H9 (cell line): ENCODE results near the gene INTS7. TPM values are rescaled to one million over a fixed set of nuclear protein-coding genes. Genes with fewer than 3 reads are reported as not detected.

ENCODE experiments used
- DNase-seq: peaks from one replicate; pipeline ENCODE4 v3.0.0-alpha.2; 2017
- H2AFZ ChIP-seq: one replicate; pipeline ENCODE4 v1.6.1; 2013; ENCODE audit warnings: mild to moderate bottlenecking, low read length, control low read depth, moderate library complexity
- H2AK5ac ChIP-seq: 2 replicates; pipeline ENCODE4 v1.6.1; 2013; ENCODE audit warnings: low read length, control low read depth, mixed read lengths; ENCODE audit not compliant: insufficient read length
- H2BK120ac ChIP-seq: one replicate; pipeline ENCODE4 v1.6.1; 2013; ENCODE audit warnings: low read depth, mild to moderate bottlenecking, low read length, control low read depth, inconsistent platforms; ENCODE audit not compliant: poor library complexity, severe bottlenecking
- H2BK12ac ChIP-seq: 2 replicates; pipeline ENCODE4 v1.6.1; 2013; ENCODE audit warnings: low read length, control low read depth, mixed read lengths, low read depth; ENCODE audit not compliant: insufficient read length
- H2BK15ac ChIP-seq: 2 replicates; pipeline ENCODE4 v1.6.1; 2013; ENCODE audit warnings: low read depth, low read length, control low read depth
- H2BK20ac ChIP-seq: one replicate; pipeline ENCODE4 v1.6.1; 2013; ENCODE audit warnings: low read depth, mild to moderate bottlenecking, low read length, control low read depth, inconsistent platforms; ENCODE audit not compliant: poor library complexity, severe bottlenecking
- H2BK5ac ChIP-seq: 2 replicates; pipeline ENCODE4 v1.6.1; 2013; ENCODE audit warnings: low read length, control low read depth, mixed read lengths; ENCODE audit not compliant: insufficient read length
- H3K14ac ChIP-seq: 2 replicates; pipeline ENCODE4 v1.6.1; 2013; ENCODE audit warnings: low read length, control low read depth; ENCODE audit not compliant: insufficient read depth
- H3K18ac ChIP-seq: 2 replicates; pipeline ENCODE4 v1.6.1; 2013; ENCODE audit warnings: low read depth, mild to moderate bottlenecking, mixed read lengths, low read length, control low read depth; ENCODE audit not compliant: insufficient read length
- H3K23ac ChIP-seq: 2 replicates; pipeline ENCODE4 v1.6.1; 2013; ENCODE audit warnings: low read length, control low read depth, mixed read lengths, low read depth; ENCODE audit not compliant: insufficient read length
- H3K23me2 ChIP-seq: 2 replicates; pipeline ENCODE4 v1.6.1; 2013; ENCODE audit warnings: low read depth, mild to moderate bottlenecking, mixed read lengths, low read length, control low read depth; ENCODE audit not compliant: insufficient read length, poor library complexity, severe bottlenecking
- H3K27ac ChIP-seq: 2 replicates; pipeline ENCODE4 v1.5.1; 2013; ENCODE audit warnings: low read length, control low read depth, mixed read lengths, low read depth; ENCODE audit not compliant: insufficient read length
- H3K27me3 ChIP-seq: 2 replicates; pipeline ENCODE4 v1.6.1; 2013; ENCODE audit warnings: low read length, control low read depth, inconsistent platforms; ENCODE audit not compliant: insufficient read depth
- H3K4ac ChIP-seq: 2 replicates; pipeline ENCODE4 v1.6.1; 2013; ENCODE audit warnings: low read depth, mild to moderate bottlenecking, control low read depth, inconsistent platforms, low read length, moderate library complexity
- H3K4me1 ChIP-seq: 2 replicates; pipeline ENCODE4 v1.6.1; 2013; ENCODE audit warnings: low read length, control low read depth, inconsistent platforms; ENCODE audit not compliant: insufficient read depth
- H3K4me2 ChIP-seq: 2 replicates; pipeline ENCODE4 v1.6.1; 2013; ENCODE audit warnings: low read length, control low read depth, mixed read lengths; ENCODE audit not compliant: insufficient read length, insufficient read depth
- H3K56ac ChIP-seq: 2 replicates; pipeline ENCODE4 v1.6.1; 2013; ENCODE audit warnings: low read depth, mild to moderate bottlenecking, mixed read lengths, low read length, control low read depth; ENCODE audit not compliant: insufficient read length
- H3K79me1 ChIP-seq: 2 replicates; pipeline ENCODE4 v1.6.1; 2013; ENCODE audit warnings: low read depth, mild to moderate bottlenecking, moderate library complexity, low read length, control low read depth, inconsistent platforms; ENCODE audit not compliant: insufficient read depth, poor library complexity, severe bottlenecking
- H3K79me2 ChIP-seq: 2 replicates; pipeline ENCODE4 v1.6.1; 2013; ENCODE audit warnings: low read length, control low read depth, inconsistent platforms; ENCODE audit not compliant: insufficient read depth
- H3K9ac ChIP-seq: 2 replicates; pipeline ENCODE4 v1.6.1; 2013; ENCODE audit warnings: low read length, control low read depth, mixed read lengths; ENCODE audit not compliant: insufficient read length; ENCODE audit errors: extremely low read depth
- H3K9me3 ChIP-seq: one replicate; pipeline ENCODE4 v1.6.1; 2013; ENCODE audit warnings: low read depth, low read length, inconsistent platforms; ENCODE audit not compliant: control insufficient read depth
- H3T11ph ChIP-seq: one replicate; pipeline ENCODE4 v1.6.1; 2013; ENCODE audit warnings: mild to moderate bottlenecking, low read length, control low read depth, inconsistent platforms
- H4K20me1 ChIP-seq: one replicate; pipeline ENCODE4 v1.6.1; 2013; ENCODE audit not compliant: control insufficient read depth, insufficient read length, insufficient read depth
- H4K5ac ChIP-seq: 2 replicates; pipeline ENCODE4 v1.6.1; 2013; ENCODE audit warnings: low read depth, mild to moderate bottlenecking, mixed read lengths, low read length, control low read depth; ENCODE audit not compliant: insufficient read length
- H4K8ac ChIP-seq: replicated peaks from 2 replicates; pipeline ENCODE4 v1.6.1; 2013; ENCODE audit warnings: low read length, control low read depth, mixed read lengths, low read depth; ENCODE audit not compliant: insufficient read length
- H4K91ac ChIP-seq: 2 replicates; pipeline ENCODE4 v1.6.1; 2013; ENCODE audit warnings: low read depth, mild to moderate bottlenecking, moderate library complexity, mixed read lengths, low read length, control low read depth; ENCODE audit not compliant: insufficient read length
- H3K27ac Mint-ChIP-seq, 3 experiments: 2 replicates in 2 of 3; 3 replicates in 1 of 3; pipeline ENCODE4 v1.8.0; 2020 to 2021; ENCODE audit warnings: mixed read lengths in 3 of 3, mild to moderate bottlenecking in 1 of 3, moderate library complexity in 1 of 3
- H3K27me3 Mint-ChIP-seq: 2 replicates; pipeline ENCODE4 v1.8.0; 2021; ENCODE audit warnings: low read depth, mild to moderate bottlenecking, moderate library complexity, mixed read lengths
- H3K36me3 Mint-ChIP-seq, 3 experiments: 2 replicates in 2 of 3; 3 replicates in 1 of 3; pipeline ENCODE4 v1.8.0; 2020 to 2021; ENCODE audit warnings: low read depth in 3 of 3, mixed read lengths in 3 of 3; ENCODE audit not compliant: insufficient read depth in 1 of 3
- H3K4me1 Mint-ChIP-seq, 2 experiments: 2 replicates each; pipeline ENCODE4 v1.8.0; 2020; ENCODE audit warnings: mixed read lengths in 2 of 2
- H3K4me3 Mint-ChIP-seq, 2 experiments: 2 replicates in 1 of 2; 3 replicates in 1 of 2; pipeline ENCODE4 v1.8.0; 2020 to 2021; ENCODE audit warnings: mild to moderate bottlenecking in 2 of 2, mixed read lengths in 2 of 2, moderate library complexity in 1 of 2
- H3K9me3 Mint-ChIP-seq, 2 experiments: 2 replicates in 1 of 2; 3 replicates in 1 of 2; pipeline ENCODE4 v1.8.0; 2020; ENCODE audit warnings: mild to moderate bottlenecking in 2 of 2, mixed read lengths in 2 of 2, moderate library complexity in 1 of 2
- WGBS: extraction: QIAGEN DNeasy Blood & Tissue Kit; methylation state at CpG from one replicate; pipeline ENCODE4 v1.1.7; 2013; ENCODE audit warnings: missing lambda C conversion rate, low lambda C conversion rate, mixed read lengths; ENCODE audit not compliant: insufficient read length; ENCODE audit errors: extremely low coverage; 5-methylcytosine and 5-hydroxymethylcytosine counted together
- total RNA-seq: library from RNA; stranded (reverse); gene quantifications from 2 replicates; pipeline ENCODE4 v1.2.1, GENCODE V29; 2021
- TF ChIP-seq, protein P1 (sequence below): fragments of 200-600 bp; sonication (generic); conservative IDR thresholded peaks from 3 replicates; pipeline ENCODE4 v1.8.0; 2021; ENCODE audit warnings: antibody characterized with exemption, mild to moderate bottlenecking

The INTS7 gene
- total RNA-seq, 1 experiment from 2014 or later: 32.3 TPM

DNA sequence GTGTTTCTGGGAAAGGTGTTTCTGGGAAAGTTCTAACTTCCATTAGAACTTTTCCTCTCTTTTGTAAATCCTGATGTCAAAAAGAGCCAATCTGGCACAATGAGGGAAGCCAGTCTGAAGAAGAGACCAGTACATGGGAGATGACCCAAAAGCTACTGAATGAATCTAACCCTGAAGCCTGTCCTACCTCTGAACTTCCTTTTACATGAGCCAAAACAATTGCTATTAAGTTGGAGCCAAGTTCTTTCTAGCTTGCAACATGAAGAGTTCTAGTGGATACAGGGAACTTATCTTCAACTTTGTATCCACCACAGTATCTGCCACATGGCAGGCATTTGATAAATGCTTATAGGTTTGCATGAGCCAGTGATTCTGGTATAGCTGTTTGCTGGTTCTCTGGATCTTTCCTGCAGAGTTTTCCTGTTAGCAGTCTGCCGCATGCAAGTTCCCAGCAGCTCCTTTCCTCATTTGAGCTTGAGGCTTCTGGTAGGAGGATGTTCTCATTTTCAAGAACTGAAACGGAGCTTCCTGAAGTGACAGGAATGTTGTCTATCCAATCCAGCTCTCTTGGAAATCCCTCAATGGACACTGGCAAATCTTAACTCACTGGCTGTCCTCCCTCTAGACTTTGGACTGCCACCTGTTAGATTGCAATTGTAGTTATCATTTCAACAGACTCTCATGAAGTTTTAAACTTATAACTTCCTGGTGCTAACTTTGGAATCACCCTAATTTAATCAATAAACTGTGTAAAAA lies 131.7 kb downstream of the INTS7 start:
- Mint-ChIP-seq H3K4me3 (no peak overlapping the region), H3K36me3 (peaks cover 2 to 14% (median 4%) of the 10 kb centered on the region in 3 experiments; a peak in 4 of 7 replicates), H3K27me3 (no peaks in the 10 kb centered on the region; the same call in 1 of the 2 replicates), H3K27ac (no peak overlapping the region), H3K9me3 (peaks cover 11 to 15% of the 10 kb centered on the region in 2 experiments), H3K4me1 (peaks cover 0 to 3% of the 10 kb centered on the region in 2 experiments; a peak in 1 of 4 replicates)
- Histone ChIP-seq H3K79me2 (no peaks in the 10 kb centered on the region), H2AFZ (no peak overlapping the region), H3K18ac (no peak overlapping the region), H3K27me3 (no peaks in the 10 kb centered on the region), H3K23me2 (no peaks in the 10 kb centered on the region), H3K79me1 (no peaks in the 10 kb centered on the region), H2BK120ac (no peak overlapping the region), H3K4me2 (no peak overlapping the region), H3K14ac (no peak overlapping the region), H3K9me3 (peaks cover 6% of the 10 kb centered on the region), H4K8ac (no peak overlapping the region), H4K20me1 (no peaks in the 10 kb centered on the region), H2BK12ac (no peak overlapping the region), H3K9ac (no peak overlapping the region), H3K23ac (no peak overlapping the region), H3K56ac (no peak overlapping the region), H2BK5ac (no peak overlapping the region), H4K91ac (no peak overlapping the region), H3K4ac (no peak overlapping the region), H3K4me1 (no peaks in the 10 kb centered on the region), H4K5ac (no peak overlapping the region), H2AK5ac (no peak overlapping the region), H3K27ac (no peak overlapping the region), H3T11ph (no peak overlapping the region), H2BK20ac (no peak overlapping the region), H2BK15ac (no peak overlapping the region)
- no CpG with 5 or more reads among the region's 2 CpGs for WGBS
- DNase-seq: no peak
- TF ChIP-seq, protein P1, sequence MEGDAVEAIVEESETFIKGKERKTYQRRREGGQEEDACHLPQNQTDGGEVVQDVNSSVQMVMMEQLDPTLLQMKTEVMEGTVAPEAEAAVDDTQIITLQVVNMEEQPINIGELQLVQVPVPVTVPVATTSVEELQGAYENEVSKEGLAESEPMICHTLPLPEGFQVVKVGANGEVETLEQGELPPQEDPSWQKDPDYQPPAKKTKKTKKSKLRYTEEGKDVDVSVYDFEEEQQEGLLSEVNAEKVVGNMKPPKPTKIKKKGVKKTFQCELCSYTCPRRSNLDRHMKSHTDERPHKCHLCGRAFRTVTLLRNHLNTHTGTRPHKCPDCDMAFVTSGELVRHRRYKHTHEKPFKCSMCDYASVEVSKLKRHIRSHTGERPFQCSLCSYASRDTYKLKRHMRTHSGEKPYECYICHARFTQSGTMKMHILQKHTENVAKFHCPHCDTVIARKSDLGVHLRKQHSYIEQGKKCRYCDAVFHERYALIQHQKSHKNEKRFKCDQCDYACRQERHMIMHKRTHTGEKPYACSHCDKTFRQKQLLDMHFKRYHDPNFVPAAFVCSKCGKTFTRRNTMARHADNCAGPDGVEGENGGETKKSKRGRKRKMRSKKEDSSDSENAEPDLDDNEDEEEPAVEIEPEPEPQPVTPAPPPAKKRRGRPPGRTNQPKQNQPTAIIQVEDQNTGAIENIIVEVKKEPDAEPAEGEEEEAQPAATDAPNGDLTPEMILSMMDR: no peak
